HFFc6 (cell line): ENCODE data around the gene AKT3. TPM values are rescaled to one million over a fixed set of nuclear protein-coding genes. Genes with fewer than 3 reads are reported as not detected.

ENCODE experiments used
- DNase-seq: peaks from one replicate; pipeline ENCODE4 v3.0.0-alpha.2; 2018
- H3K27ac Mint-ChIP-seq: 2 replicates; pipeline ENCODE4 v1.8.0; 2020; ENCODE audit warnings: mild to moderate bottlenecking, mixed read lengths
- H3K27me3 Mint-ChIP-seq: 2 replicates; pipeline ENCODE4 v1.8.0; 2021; ENCODE audit warnings: mild to moderate bottlenecking, moderate library complexity, mixed read lengths; ENCODE audit not compliant: insufficient read depth
- H3K36me3 Mint-ChIP-seq: 2 replicates; pipeline ENCODE4 v1.8.0; 2021; ENCODE audit warnings: low read depth, mixed read lengths
- H3K4me1 Mint-ChIP-seq: 2 replicates; pipeline ENCODE4 v1.8.0; 2020; ENCODE audit warnings: low read depth, mixed read lengths
- H3K4me3 Mint-ChIP-seq: 2 replicates; pipeline ENCODE4 v1.8.0; 2020; ENCODE audit warnings: mild to moderate bottlenecking, moderate library complexity, mixed read lengths
- H3K9me3 Mint-ChIP-seq: 2 replicates; pipeline ENCODE4 v1.8.0; 2020; ENCODE audit warnings: mild to moderate bottlenecking, mixed read lengths
- CTCF ChIP-seq: fragments of 200-600 bp; sonication (generic); IDR thresholded peaks from 2 replicates; pipeline ENCODE4 v1.5.0; 2021; ENCODE audit warnings: antibody characterized with exemption, mild to moderate bottlenecking
- total RNA-seq, 6 experiments: library from RNA; stranded (reverse); fragmentation: NEBNext Ultra II Directional; extraction: Animal tissue kit (Norgen Biotek cat#: 25700); gene quantifications; 2 replicates in 1 of 6; 3 replicates in 5 of 6; pipeline ENCODE4 v1.2.3, GENCODE V29; 2021

The AKT3 gene
- total RNA-seq, 6 experiments from 2014 or later = 66.8 to 85.4 (median 75.1) TPM

- no peaks in the 10 kb centered on the region for H3K9me3 Mint-ChIP-seq
- TF ChIP-seq CTCF = peak; percentile 40; the same call in 1 of the 2 replicates
- H3K4me3 Mint-ChIP-seq = no peak overlapping the region
- peaks cover 29% of the 10 kb centered on the region for H3K4me1 Mint-ChIP-seq
- no peaks in the 10 kb centered on the region for H3K36me3 Mint-ChIP-seq
- H3K27ac Mint-ChIP-seq = no peak overlapping the region
- no peak for DNase-seq
- H3K27me3 Mint-ChIP-seq = peaks cover 3% of the 10 kb centered on the region; the same call in 1 of the 2 replicates
Measured at GRCh38 chr1:243475966-243476365, 374.1 kb downstream of the AKT3 start.

GRCh38 chr1:243474906-243475305 is 375.1 kb downstream of the AKT3 start:
- H3K4me3 Mint-ChIP-seq = no peak overlapping the region
- TF ChIP-seq CTCF = no peak
- no peak overlapping the region for H3K27ac Mint-ChIP-seq
- H3K9me3 Mint-ChIP-seq = no peaks in the 10 kb centered on the region
- H3K27me3 Mint-ChIP-seq = peaks cover 3% of the 10 kb centered on the region; the same call in 1 of the 2 replicates
- H3K36me3 Mint-ChIP-seq = no peaks in the 10 kb centered on the region
- H3K4me1 Mint-ChIP-seq = peaks cover 39% of the 10 kb centered on the region
- no peak for DNase-seq

GRCh38 chr1:243474136-243474881 is 375.7 kb downstream of the AKT3 start:
- H3K27ac Mint-ChIP-seq = no peak overlapping the region
- H3K4me3 Mint-ChIP-seq = no peak overlapping the region; the same call in 1 of the 2 replicates
- peaks cover 3% of the 10 kb centered on the region; the same call in 1 of the 2 replicates for H3K27me3 Mint-ChIP-seq
- H3K36me3 Mint-ChIP-seq = no peaks in the 10 kb centered on the region
- TF ChIP-seq CTCF = no peak
- no peak for DNase-seq
- peaks cover 43% of the 10 kb centered on the region for H3K4me1 Mint-ChIP-seq
- H3K9me3 Mint-ChIP-seq = no peaks in the 10 kb centered on the region

GRCh38 chr1:243473227-243474135 is 376.6 kb downstream of the AKT3 start:
- no peak for TF ChIP-seq CTCF
- peak overlapping the region; percentile 86 for H3K4me3 Mint-ChIP-seq
- DNase-seq = no peak
- H3K9me3 Mint-ChIP-seq = no peaks in the 10 kb centered on the region
- peaks cover 43% of the 10 kb centered on the region for H3K4me1 Mint-ChIP-seq
- H3K36me3 Mint-ChIP-seq = no peaks in the 10 kb centered on the region
- H3K27me3 Mint-ChIP-seq = peaks cover 3% of the 10 kb centered on the region; the same call in 1 of the 2 replicates
- H3K27ac Mint-ChIP-seq = peak overlapping the region; percentile 80

GRCh38 chr1:243471754-243472745 is 378.0 kb downstream of the AKT3 start:
- H3K27me3 Mint-ChIP-seq = peaks cover 1% of the 10 kb centered on the region; the same call in 1 of the 2 replicates
- H3K9me3 Mint-ChIP-seq = no peaks in the 10 kb centered on the region
- no peak for DNase-seq
- no peaks in the 10 kb centered on the region for H3K36me3 Mint-ChIP-seq
- no peak overlapping the region for H3K4me3 Mint-ChIP-seq
- peaks cover 43% of the 10 kb centered on the region for H3K4me1 Mint-ChIP-seq
- H3K27ac Mint-ChIP-seq = peak overlapping the region; percentile 43; the same call in 1 of the 2 replicates
- TF ChIP-seq CTCF = no peak
